Peyer's patch (tissue), 4 donors: ENCODE measurements around the gene SLC26A11. TPM values are rescaled to one million over a fixed set of nuclear protein-coding genes. Genes with fewer than 3 reads are reported as not detected.

ENCODE experiments used
- DNase-seq, 3 donors: peaks; one replicate each; pipeline ENCODE4 v3.0.0-alpha.2; 2017 to 2019
- H3K27ac ChIP-seq, 4 donors: fragments of 200-600 bp; sonication (generic); one replicate each; pipeline ENCODE4 v1.5.1; 2016 to 2019
- H3K27me3 ChIP-seq, 2 donors: fragments of 200-600 bp; sonication (generic); one replicate each; pipeline ENCODE4 v1.5.1; 2019
- H3K36me3 ChIP-seq, 3 donors: fragments of 200-600 bp; sonication (generic); one replicate each; pipeline ENCODE4 v1.5.1; 2016 to 2019
- H3K4me1 ChIP-seq, 4 donors: fragments of 200-600 bp; sonication (generic); one replicate each; pipeline ENCODE4 v1.5.1; 2016 to 2019
- H3K4me3 ChIP-seq, 4 donors: fragments of 200-600 bp; sonication (generic); 1 replicate in 3 of 4; 2 replicates in 1 of 4; pipeline ENCODE4 v1.5.1; 2016 to 2019; ENCODE audit warnings: mild to moderate bottlenecking in 1 of 4
- H3K9me3 ChIP-seq, 4 donors: fragments of 200-600 bp; sonication (generic); one replicate each; pipeline ENCODE4 v1.5.1; 2016 to 2019; ENCODE audit warnings: mild to moderate bottlenecking in 1 of 4
- CTCF ChIP-seq, 6 experiments: fragments of 450-650 bp in 4 of 6; fragments of 200-600 bp in 2 of 6; sonication (generic) in 1 of 6; IDR thresholded peaks; one replicate each; pipeline ENCODE4 v1.5.1; 2017 to 2019; ENCODE audit warnings: antibody characterized with exemption in 6 of 6, mild to moderate bottlenecking in 3 of 6, moderate library complexity in 1 of 6
- POLR2A ChIP-seq, 2 donors: fragments of 450-650 bp; IDR thresholded peaks; one replicate each; pipeline ENCODE4 v1.5.1; 2017; ENCODE audit warnings: antibody characterized with exemption in 2 of 2, mild to moderate bottlenecking in 2 of 2, moderate library complexity in 2 of 2
- total RNA-seq, 4 donors: library from RNA; depleted of rRNA; stranded (reverse); fragments of >200 nt; gene quantifications; one replicate each; pipeline ENCODE4 v1.1.0, GENCODE V29; 2016

SLC26A11 gene
- total RNA-seq, 4 donors from 2014 or later = 28.1 to 42.9 (median 33.1) TPM

GRCh38 chr17:80291260-80291659 is 71.0 kb downstream of the SLC26A11 start:
- peaks cover 0 to 87% (median 0%) of the 10 kb centered on the region in 3 donors for H3K36me3 ChIP-seq
- no peaks in the 10 kb centered on the region for H3K27me3 ChIP-seq
- no peak for DNase-seq
- H3K27ac ChIP-seq = no peak overlapping the region
- H3K4me1 ChIP-seq = no peaks in the 10 kb centered on the region
- no peak overlapping the region for H3K4me3 ChIP-seq
- no peak for TF ChIP-seq POLR2A (IDR thresholded peaks at IDR 0.05)
- TF ChIP-seq CTCF (IDR thresholded peaks at IDR 0.05) = no peak
- H3K9me3 ChIP-seq = no peaks in the 10 kb centered on the region

- Histone ChIP-seq H3K27ac (no peak overlapping the region), H3K27me3 (no peaks in the 10 kb centered on the region), H3K9me3 (no peaks in the 10 kb centered on the region), H3K36me3 (peaks cover 0 to 93% (median 0%) of the 10 kb centered on the region in 3 donors), H3K4me1 (no peaks in the 10 kb centered on the region), H3K4me3 (no peak overlapping the region)
- TF ChIP-seq CTCF (IDR thresholded peaks at IDR 0.05) (no peak), POLR2A (IDR thresholded peaks at IDR 0.05) (no peak)
- DNase-seq = no peak
Measured at GRCh38 chr17:80291691-80292487, 71.7 kb downstream of the SLC26A11 start.

GRCh38 chr17:80292521-80292971 is 72.3 kb downstream of the SLC26A11 start:
- Histone ChIP-seq H3K4me1 (no peaks in the 10 kb centered on the region), H3K36me3 (peaks cover 0 to 99% (median 0%) of the 10 kb centered on the region in 3 donors), H3K4me3 (no peak overlapping the region), H3K27me3 (no peaks in the 10 kb centered on the region), H3K9me3 (no peaks in the 10 kb centered on the region), H3K27ac (no peak overlapping the region)
- no peak for DNase-seq
- TF ChIP-seq POLR2A (IDR thresholded peaks at IDR 0.05) (no peak), CTCF (IDR thresholded peaks at IDR 0.05) (no peak)

- Histone ChIP-seq H3K4me1 (no peaks in the 10 kb centered on the region), H3K9me3 (no peaks in the 10 kb centered on the region), H3K4me3 (no peak overlapping the region), H3K27ac (no peak overlapping the region), H3K27me3 (no peaks in the 10 kb centered on the region), H3K36me3 (peaks cover 0 to 100% (median 0%) of the 10 kb centered on the region in 3 donors)
- DNase-seq = no peak
- no peak for TF ChIP-seq POLR2A (IDR thresholded peaks at IDR 0.05)
- TF ChIP-seq CTCF (IDR thresholded peaks at IDR 0.05) = no peak
Measured at GRCh38 chr17:80294210-80294609, 74.0 kb downstream of the SLC26A11 start.

GRCh38 chr17:80294653-80295052 is 74.4 kb downstream of the SLC26A11 start:
- DNase-seq = no peak
- H3K36me3 ChIP-seq = peaks cover 0 to 100% (median 0%) of the 10 kb centered on the region in 3 donors
- H3K27ac ChIP-seq = no peak overlapping the region
- TF ChIP-seq POLR2A (IDR thresholded peaks at IDR 0.05) (no peak), CTCF (IDR thresholded peaks at IDR 0.05) (no peak)
- H3K4me3 ChIP-seq = no peak overlapping the region
- H3K9me3 ChIP-seq = no peaks in the 10 kb centered on the region
- no peaks in the 10 kb centered on the region for H3K27me3 ChIP-seq
- H3K4me1 ChIP-seq = no peaks in the 10 kb centered on the region
